ENCODE results near the gene CALCR. TPM values are rescaled to one million over a fixed set of nuclear protein-coding genes. Genes with fewer than 3 reads are reported as not detected.
"Not testable (repeated sequence)": the region's sequence is repeated elsewhere in the genome, so short reads cannot be mapped to it uniquely, and the experiment has no call there.

Gene CALCR
- total and polyA plus RNA-seq, 2 experiments from 2014 or later: 0.07 TPM; not detected in 1

DNA sequence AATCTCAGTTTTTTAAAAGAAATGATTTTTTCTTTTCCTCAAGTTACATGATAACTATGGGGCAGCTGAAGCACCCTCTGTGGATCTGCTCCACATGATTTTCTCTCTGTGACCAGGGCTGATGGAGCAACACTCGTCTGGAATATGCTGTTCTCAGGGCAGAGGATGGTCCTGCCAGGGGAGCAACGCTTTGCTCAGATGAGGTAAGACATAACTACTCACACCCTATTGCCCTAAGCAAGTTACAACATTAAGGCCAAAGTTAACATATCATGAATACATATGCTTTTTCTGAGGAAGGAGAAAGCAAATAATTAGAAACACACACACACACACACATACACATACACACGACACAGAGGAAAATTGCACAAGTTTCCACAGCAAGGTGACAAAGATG, 71.4 kb downstream of the CALCR start:
- Histone ChIP-seq H3K36me3 (replicated peaks; ENCODE audit: insufficient read depth, low read depth) (no peaks in the 10 kb centered on the region), H4K20me1 (ENCODE audit: insufficient read depth, poor library complexity, severe bottlenecking) (no peaks in the 10 kb centered on the region), H3K9me2 (replicated peaks; ENCODE audit: insufficient read depth) (no peaks in the 10 kb centered on the region), H3K4me3 (no peak overlapping the region), H3K9me3 (ENCODE audit: low read depth) (no peaks in the 10 kb centered on the region), H3K27ac (no peak overlapping the region), H3K4me1 (ENCODE audit: insufficient read depth) (no peaks in the 10 kb centered on the region), H3K4me2 (no peak overlapping the region), H3K27me3 (no peaks in the 10 kb centered on the region), H2AFZ (no peak overlapping the region), H3K79me2 (no peaks in the 10 kb centered on the region)
- DNase-seq (ENCODE audit: low spot score): no peak
- TF ChIP-seq, protein P1, sequence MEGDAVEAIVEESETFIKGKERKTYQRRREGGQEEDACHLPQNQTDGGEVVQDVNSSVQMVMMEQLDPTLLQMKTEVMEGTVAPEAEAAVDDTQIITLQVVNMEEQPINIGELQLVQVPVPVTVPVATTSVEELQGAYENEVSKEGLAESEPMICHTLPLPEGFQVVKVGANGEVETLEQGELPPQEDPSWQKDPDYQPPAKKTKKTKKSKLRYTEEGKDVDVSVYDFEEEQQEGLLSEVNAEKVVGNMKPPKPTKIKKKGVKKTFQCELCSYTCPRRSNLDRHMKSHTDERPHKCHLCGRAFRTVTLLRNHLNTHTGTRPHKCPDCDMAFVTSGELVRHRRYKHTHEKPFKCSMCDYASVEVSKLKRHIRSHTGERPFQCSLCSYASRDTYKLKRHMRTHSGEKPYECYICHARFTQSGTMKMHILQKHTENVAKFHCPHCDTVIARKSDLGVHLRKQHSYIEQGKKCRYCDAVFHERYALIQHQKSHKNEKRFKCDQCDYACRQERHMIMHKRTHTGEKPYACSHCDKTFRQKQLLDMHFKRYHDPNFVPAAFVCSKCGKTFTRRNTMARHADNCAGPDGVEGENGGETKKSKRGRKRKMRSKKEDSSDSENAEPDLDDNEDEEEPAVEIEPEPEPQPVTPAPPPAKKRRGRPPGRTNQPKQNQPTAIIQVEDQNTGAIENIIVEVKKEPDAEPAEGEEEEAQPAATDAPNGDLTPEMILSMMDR (IDR thresholded peaks at IDR 0.05; ENCODE audit: poor library complexity): no peak
- TF ChIP-seq EZH2phosphoT487 (IDR thresholded peaks at IDR 0.05; ENCODE audit: low read depth, severe bottlenecking, unreplicated experiment): no peak
- WGBS (ENCODE audit: low lambda C conversion rate, missing lambda C conversion rate): 69% methylated on average over 3 of the region's 3 CpGs

DNA sequence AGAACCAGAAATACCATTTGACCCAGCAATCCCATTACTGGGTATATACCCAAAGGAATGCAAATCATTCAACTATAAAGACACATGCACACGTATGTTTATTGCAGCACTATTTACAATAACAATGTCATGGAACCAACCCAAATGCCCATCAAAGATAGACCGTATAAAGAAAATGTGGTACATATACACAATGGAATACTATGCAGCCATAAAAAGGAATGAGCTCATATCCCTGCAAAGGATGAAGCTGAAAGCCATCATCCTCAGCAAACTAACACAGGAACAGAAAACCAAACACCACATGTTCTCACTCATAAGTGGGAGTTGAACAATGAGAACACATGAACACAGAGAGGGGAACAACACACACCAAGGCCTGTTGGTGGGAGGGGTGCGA, 82.7 kb downstream of the CALCR start:
- not testable (repeated sequence) for H3K27me3 ChIP-seq; H3K27ac ChIP-seq; H3K4me3 ChIP-seq; H3K9me3 ChIP-seq (ENCODE audit: low read depth); H3K4me2 ChIP-seq; H3K36me3 ChIP-seq (replicated peaks; ENCODE audit: insufficient read depth, low read depth); H3K4me1 ChIP-seq (ENCODE audit: insufficient read depth); H3K79me2 ChIP-seq; H2AFZ ChIP-seq; H4K20me1 ChIP-seq (ENCODE audit: insufficient read depth, poor library complexity, severe bottlenecking); H3K9me2 ChIP-seq (replicated peaks; ENCODE audit: insufficient read depth); DNase-seq (ENCODE audit: low spot score)
- 89% methylated on average over 3 of the region's 3 CpGs for WGBS (ENCODE audit: low lambda C conversion rate, missing lambda C conversion rate)

DNA sequence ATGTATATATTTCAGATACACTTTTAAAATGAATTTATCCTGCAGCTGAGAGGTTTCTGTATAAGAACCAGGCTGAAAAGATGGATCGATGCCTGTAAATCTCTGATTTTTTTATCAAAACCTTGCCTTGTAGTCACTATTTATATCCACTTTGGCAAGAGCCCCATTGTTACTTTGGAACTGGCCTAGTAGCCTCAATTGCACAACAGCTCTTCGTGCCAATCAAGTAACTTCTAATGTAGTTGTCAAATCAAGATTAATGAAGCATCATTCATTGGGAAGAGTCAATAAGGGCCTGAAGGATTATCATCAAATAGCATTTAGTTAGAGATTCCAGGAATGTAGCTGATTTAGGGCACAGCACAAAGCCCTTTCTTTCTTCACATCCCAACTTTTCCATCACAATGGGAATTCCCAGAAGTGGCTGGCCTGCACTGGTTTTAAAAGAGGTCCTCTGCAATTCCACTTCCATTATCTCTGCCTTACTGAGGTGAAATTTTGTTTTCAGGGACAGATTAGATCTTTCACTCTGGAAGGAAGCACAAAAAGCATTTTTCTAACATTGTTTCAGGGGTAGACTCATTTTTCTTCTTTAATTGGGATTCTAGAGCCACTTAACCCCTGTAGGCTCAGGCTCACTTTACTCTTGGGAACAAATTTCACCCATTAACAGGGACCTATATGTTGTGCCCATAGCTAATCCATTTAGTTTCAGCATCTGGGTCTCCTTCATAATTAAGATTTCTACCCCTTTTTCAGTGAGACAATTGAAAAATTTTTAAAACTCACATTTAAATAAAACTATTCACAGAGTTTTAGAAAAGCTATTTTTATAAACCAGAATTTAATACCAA, 97.8 kb downstream of the CALCR start:
- no peaks in the 10 kb centered on the region for H3K9me3 ChIP-seq (ENCODE audit: low read depth)
- no peaks in the 10 kb centered on the region for H3K27me3 ChIP-seq
- H2AFZ ChIP-seq: no peak overlapping the region
- WGBS (ENCODE audit: low lambda C conversion rate, missing lambda C conversion rate): 67% methylated on average over 2 of the region's 2 CpGs
- H4K20me1 ChIP-seq (ENCODE audit: insufficient read depth, poor library complexity, severe bottlenecking): no peaks in the 10 kb centered on the region
- no peak overlapping the region for H3K27ac ChIP-seq
- no peak for DNase-seq (ENCODE audit: low spot score)
- no peak overlapping the region for H3K4me2 ChIP-seq
- no peak overlapping the region for H3K4me3 ChIP-seq
- H3K4me1 ChIP-seq (ENCODE audit: insufficient read depth): no peaks in the 10 kb centered on the region
- no peaks in the 10 kb centered on the region for H3K36me3 ChIP-seq (replicated peaks; ENCODE audit: insufficient read depth, low read depth)
- TF ChIP-seq EZH2 (IDR thresholded peaks at IDR 0.05; ENCODE audit: borderline replicate concordance) (no peak), EZH2phosphoT487 (IDR thresholded peaks at IDR 0.05; ENCODE audit: low read depth, severe bottlenecking, unreplicated experiment) (no peak)
- TF ChIP-seq, protein P1 (IDR thresholded peaks at IDR 0.05; ENCODE audit: poor library complexity): no peak
- H3K79me2 ChIP-seq: no peaks in the 10 kb centered on the region
- no peaks in the 10 kb centered on the region for H3K9me2 ChIP-seq (replicated peaks; ENCODE audit: insufficient read depth)

DNA sequence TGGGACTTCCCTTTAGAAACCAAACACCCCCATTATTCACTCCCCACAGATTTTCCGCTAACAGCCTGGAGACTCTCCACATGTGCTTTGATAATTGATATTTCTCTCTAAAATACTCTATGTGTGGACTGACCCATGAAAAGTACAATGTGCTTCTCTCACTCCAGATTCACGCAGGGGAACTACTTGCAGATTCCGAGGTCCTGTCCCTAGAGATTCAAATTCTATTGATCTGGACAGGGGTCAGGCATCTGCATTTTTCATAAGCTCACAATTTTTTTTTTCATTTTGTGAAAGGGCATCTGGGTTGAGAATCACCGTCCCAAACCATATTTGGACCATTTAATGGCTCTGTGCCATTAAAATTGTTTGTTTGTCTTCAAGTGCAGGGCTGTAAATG, 98.7 kb downstream of the CALCR start:
- no peak for TF ChIP-seq EZH2phosphoT487 (IDR thresholded peaks at IDR 0.05; ENCODE audit: low read depth, severe bottlenecking, unreplicated experiment)
- TF ChIP-seq, protein P1 (IDR thresholded peaks at IDR 0.05; ENCODE audit: poor library complexity): no peak
- Histone ChIP-seq H3K27ac (no peak overlapping the region), H3K36me3 (replicated peaks; ENCODE audit: insufficient read depth, low read depth) (no peaks in the 10 kb centered on the region), H3K4me1 (ENCODE audit: insufficient read depth) (no peaks in the 10 kb centered on the region), H3K9me3 (ENCODE audit: low read depth) (no peaks in the 10 kb centered on the region), H3K79me2 (no peaks in the 10 kb centered on the region), H3K4me2 (no peak overlapping the region), H3K4me3 (no peak overlapping the region), H3K27me3 (no peaks in the 10 kb centered on the region), H2AFZ (no peak overlapping the region), H3K9me2 (replicated peaks; ENCODE audit: insufficient read depth) (no peaks in the 10 kb centered on the region), H4K20me1 (ENCODE audit: insufficient read depth, poor library complexity, severe bottlenecking) (no peaks in the 10 kb centered on the region)
- WGBS (ENCODE audit: low lambda C conversion rate, missing lambda C conversion rate): 73% methylated on average over 4 of the region's 4 CpGs
- no peak for DNase-seq (ENCODE audit: low spot score)

All from hepatocyte (in vitro differentiated cells).